Raji (cell line): ENCODE results near the gene HMGCL.

Experiments
- POLR2A ChIP-seq: IDR thresholded peaks from 2 replicates; pipeline ENCODE4 v1.6.1; 2011; ENCODE audit warnings: low read depth, low read length, control low read depth; ENCODE audit not compliant: insufficient read depth

Gene HMGCL

DNA sequence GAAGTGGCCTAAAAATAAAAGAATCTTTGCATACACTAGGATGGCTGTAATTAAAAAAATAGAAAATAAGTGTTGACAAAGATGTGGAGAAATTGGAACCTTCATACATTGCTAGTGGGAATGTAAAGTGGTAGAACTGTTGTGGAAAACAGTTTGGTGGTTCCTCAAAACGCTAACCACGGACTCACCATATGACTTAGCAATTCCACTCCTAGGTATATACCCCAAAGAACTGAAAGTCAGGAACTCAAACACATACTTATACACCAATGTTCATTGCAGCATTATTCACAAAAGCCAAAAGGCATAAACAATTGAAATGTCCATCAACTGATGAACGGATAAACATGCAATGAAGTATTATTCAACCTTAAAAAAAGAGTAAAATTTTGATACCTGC, 10.8 kb upstream of the HMGCL start:
- no peak for TF ChIP-seq POLR2A

DNA sequence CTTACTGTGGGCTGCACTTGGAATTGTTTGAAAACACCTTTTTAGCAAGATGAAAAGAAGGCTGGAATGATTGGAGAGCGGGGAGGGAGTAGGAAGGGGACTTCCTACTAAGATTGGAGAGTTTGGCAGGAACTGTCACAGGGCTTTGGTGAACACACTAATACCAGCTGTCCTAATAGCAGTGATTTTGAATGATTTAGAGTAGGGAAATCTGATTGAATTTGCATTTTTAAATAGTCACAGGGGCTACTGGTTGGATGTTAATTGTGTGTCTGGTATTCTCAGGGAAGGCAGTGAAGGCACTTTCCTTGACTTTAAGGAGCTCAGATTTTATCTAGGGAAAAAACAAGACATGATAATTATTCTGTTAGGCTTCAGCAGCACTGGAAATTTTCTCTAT, 2.5 kb upstream of the HMGCL start:
- TF ChIP-seq POLR2A, result no peak

DNA sequence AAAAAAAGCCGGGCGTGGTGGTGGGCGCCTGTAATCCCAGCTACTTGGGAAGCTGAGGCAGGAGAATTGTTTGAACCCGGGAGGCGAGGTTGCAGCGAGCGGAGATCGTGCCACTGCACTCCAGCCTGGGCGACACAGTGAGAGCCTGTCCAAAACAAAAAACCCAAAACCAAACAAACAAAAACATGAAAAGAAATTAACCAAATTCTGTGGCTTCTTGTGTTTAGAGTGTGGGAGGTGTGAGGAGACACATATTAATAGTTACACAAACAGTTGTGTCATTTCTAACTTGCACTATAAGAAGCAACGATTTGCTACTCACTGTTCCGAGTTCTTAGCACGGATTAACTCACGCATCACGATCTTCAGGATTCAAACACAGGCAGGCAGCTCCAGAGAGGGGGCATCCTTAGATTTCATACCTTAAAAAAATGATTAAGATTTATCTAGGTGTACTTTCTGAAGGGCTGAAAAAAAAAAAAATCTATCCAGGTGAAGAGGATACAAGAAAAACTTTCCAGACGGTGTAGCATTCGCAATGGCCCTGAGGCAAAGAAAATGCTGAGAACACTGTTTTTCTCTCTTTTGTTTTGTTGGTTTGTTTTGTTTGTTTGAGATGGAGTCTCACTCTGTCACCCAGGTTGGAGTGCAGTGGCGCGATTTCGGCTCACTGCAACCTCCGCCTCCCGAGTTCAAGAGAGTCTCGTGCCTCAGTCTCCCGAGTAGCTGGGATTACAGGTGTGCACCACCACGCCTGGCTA, 713 bp upstream of the HMGCL start:
- TF ChIP-seq POLR2A, result no peak

DNA sequence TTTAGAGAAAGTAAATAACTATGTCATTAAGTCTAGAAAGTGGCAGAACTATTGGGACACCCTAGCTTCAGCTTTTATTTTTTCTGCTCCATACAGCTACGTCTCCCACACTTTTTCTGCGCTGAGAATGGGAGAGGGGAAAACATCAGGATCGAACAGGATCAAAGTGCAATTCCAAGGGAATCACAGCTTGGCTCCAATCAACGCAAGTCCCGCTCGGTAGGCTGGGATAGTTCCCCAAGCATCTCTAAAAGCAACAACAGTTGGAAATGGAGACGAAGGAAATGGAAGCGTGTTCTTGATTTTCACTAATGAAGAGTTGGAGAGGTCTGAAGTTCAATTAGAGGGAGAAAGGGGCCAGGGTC, 536 bp downstream of the HMGCL start:
- no peak for TF ChIP-seq POLR2A

DNA sequence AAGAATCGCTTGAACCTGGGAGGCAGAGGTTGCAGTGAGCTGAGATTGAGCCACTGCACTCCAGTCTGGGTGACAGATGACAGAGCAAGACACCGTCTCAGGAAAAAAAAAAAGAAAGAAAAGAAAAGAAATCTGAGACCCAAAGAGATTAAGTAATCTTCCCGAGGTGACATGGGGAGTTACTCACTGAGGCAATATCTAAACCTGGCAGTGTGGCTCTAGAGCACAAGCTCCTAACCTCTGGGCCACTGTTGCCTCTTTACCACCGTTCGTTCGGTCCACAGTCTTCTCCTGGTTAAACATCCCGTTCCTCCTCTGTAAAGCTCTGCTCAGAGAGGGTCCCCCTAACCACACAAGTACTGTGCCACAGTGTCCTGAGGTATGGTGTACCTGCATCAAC, 1.5 kb downstream of the HMGCL start:
- peak; percentile 29; the same call in 1 of the 2 replicates for TF ChIP-seq POLR2A

DNA sequence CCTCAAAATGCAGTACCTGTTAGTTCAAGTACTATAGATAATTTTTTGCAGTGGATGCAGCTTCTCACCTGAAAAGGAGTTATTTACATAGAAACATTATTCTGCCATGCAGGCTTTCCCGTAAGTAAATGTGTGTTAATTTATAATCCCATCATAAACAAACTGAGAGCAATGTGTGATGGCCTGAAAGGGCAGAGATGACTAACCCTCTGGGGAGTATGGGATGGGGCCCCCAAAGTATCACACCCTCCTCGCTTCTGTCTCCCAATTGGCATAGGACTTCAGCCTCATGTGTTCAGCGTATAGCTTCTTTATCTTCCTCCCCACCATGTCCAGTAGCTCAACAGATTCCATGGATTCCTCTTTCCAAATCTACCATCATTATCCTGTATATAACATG, 7.6 kb downstream of the HMGCL start:
- no peak for TF ChIP-seq POLR2A

DNA sequence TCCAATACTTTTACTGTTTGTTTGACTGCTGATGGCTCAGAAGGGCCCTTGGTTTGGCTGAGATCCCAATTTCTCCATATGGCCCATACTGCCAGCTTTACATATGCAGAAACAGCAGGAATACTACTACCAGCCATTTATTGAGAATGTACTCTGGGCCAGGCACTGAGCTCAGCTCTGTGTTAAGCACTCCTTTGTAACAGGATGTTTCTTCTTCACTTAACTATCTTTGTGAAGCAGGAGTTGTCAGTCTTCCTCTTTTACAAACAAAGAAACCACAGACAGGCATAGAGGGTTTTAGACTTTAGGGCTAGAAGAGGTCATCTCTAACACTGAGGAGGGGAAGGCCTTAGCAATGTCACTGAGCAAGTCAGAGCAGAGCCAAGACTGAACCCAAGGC, 8.3 kb downstream of the HMGCL start:
- no peak for TF ChIP-seq POLR2A

DNA sequence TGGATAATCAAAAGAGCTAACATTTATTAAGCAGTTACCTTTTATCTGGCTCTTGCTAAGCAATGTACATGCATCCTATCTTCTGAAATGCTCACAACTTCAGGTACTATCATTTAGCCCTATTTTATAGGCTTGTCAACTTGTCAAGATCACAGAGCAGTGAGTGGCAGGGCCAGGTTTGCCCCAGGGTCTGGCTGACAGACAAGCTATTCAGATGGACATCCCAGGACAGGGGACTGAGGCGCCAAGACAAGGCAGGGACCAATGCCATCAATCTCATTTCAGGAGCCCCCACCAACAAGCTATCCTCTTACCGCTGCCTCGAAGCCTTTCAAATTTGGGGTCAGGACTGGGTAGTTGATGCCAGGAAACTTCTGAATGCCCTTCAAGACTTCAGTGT, 8.9 kb downstream of the HMGCL start:
- no peak for TF ChIP-seq POLR2A

DNA sequence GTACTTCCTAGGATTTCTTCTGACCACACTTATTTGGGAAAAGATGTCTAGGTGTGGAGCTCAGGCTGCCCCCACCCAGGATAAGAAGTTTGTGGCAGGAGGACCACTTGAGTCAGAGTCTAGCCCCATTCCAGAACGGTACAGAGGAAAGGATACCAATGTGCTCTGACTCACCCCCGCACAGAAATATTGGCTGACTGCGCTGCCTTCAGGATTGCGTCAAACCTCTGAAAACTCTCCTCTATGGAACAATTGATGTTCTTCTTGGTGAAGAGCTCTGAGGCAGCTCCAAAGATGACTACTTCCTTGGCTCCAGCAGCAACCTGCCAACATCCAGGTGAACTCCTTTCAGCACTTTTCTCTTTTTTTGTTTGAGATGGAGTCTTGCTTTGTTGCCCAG, 11.2 kb downstream of the HMGCL start:
- TF ChIP-seq POLR2A, result no peak

DNA sequence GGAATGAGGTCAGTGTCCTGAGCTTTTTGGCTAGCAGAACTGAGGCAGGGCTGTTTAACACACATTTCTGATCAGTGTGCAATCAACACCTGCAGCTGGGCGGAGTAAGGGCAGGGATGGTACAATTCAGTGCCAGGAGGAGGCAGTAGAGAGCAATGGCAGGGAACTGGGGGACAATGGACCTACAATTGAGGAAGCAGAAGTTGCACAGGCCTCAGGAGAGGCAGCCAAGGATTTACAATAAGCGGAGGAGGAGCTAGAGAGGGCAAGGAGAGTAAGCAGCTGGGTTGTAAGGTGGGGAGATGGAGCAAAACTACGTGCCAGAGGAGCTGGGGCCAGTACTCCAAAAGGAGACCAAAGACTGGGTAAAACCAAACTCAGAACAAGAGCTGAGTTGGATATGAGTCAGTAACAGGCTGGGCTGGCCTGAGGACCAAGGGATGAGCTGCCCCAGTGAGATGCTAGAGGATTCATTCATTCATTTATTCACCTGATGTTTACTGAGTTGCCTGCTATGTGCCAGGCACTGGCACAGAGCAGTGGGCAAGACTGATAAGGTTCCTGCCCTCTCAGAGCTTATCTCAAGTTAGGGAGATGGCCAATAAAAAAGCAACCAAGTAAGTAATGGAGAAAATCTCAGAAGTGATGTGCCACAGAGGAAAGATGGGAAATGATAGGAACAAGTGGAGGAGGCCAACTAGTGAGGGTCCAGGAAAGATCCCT, 14.2 kb downstream of the HMGCL start:
- 0 out of 2 replicates have a peak, but pooled peaks have one; percentile 27 for TF ChIP-seq POLR2A

DNA sequence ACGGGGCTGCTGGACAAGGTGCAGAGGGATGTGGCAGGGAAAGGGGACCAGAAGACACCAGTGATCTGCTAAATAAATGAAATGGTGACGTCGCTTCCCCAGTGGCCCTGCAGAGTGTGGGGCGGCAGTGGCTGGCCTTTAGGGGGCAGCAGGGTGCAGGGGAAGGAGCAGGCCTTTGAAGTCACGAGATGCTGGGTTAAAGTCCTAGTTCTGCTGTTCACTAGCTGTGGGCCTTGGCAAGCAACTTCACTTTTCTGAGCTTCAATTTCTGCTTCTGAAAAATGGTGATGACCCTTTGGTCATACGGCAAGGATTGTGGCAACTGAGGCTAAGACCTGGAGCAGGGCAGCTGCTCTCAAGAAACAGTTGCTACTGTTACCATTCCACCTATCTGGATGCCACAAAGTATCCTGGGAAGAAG, 15.5 kb downstream of the HMGCL start:
- peak; percentile 33; the same call in 1 of the 2 replicates for TF ChIP-seq POLR2A

DNA sequence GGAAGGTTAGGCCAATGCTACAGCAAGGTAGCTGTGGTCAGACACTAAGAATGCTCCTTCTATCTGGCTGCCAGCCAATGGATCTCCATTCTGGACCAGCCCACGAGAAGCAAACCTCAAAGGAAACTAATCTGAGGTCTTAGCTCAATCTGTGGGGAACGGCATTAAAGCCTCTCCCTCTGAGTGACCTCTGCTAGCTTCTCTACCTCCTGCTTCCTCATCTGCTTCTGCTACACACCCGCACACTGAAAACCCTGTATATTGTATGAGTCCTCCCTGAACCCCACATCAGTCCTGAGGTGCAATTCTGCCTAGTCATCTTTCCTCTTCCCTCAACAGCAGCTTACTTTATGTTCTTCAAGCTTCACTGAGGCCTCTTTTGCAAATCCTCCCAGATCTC, 17.8 kb downstream of the HMGCL start:
- no peak for TF ChIP-seq POLR2A

DNA sequence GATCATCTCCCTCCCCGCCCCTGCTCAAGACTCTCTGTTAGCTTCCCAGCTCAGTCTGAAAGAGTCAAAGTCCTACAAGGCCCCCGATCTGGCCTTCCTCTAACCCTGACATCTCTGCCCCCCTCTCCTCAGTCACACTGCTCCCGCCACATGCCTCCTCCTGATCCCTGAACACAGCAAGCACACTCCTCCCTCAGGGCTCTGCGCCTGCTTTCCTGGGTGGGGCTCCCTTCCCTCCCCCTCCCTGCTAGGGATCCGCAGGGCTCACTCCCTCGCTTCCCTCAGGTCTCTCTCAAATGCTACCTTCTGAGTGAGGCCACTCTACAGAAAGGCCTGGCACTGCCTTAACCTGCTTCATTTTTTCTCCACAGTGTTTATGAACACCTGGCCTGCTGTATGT, 18.9 kb downstream of the HMGCL start:
- no peak for TF ChIP-seq POLR2A

DNA sequence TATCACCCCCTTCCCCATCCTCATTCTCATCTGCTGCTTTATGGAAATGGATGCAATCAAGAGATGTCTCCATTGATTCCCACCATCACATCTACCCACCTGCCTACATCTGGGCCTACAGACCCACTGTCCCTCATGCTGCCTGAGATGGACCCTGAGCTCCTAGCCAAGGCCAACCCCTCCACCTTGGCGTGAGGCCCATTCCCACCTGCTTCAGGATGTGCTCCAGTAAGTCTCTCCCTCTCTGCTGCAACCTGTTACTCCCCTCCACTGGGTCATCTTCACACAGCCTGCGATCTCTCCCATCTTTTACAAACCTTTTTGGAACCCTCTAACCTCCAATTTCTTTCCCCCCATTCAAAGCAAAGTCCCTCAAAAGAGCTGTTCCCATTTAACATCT, 20.2 kb downstream of the HMGCL start:
- TF ChIP-seq POLR2A, result no peak

DNA sequence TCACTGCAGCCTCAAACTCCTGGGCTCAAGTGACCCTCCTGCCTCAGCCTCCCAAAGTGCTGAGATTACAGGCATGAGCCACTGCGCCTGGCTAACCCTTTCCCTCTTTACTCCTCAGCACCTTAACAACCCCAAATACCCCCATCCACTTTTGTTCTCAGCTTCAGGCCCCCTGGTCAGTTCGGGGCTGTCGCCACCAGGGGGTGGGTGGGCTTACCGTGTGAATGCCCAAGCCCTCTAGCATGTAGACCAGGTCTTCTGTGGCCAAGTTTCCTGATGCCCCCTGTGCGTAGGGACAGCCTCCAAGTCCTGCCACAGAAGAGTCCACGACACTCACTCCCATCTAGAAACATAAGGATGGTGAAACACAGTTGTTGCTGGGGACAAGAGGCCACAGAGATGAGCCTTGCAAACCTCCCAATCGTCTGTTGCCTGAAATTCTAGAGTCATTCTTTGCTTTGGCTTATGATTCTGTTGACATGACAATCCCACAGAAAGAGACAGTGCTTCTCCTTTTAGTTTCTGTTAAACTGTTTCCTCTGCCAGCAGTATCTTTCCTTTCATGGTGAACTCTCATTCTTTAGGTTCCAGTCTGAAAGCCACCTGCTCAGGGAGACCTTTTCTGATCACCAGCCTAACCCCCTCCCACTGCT, 20.9 kb downstream of the HMGCL start:
- TF ChIP-seq POLR2A, result no peak

DNA sequence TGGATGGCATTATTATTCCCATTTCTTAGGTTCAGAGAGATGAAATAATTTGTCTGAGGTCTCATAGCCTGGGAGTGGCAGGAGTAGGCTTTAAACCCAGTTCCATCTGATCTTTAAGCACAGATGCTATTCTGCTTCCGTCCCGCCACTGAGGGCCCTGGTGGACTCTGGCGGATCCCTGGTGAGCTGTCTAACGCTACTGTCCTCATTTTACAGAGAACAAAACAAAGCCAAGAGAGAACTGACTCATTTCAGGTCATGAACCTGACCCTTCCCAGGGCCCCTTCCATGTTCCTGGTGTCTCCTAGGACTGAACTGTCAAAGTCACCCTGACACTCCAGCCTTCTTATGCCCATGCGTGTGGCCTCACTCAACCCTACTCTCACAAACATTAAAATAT, 21.6 kb downstream of the HMGCL start:
- no peak for TF ChIP-seq POLR2A
